Effector CD4-positive, alpha-beta T cell (primary cell): ENCODE measurements around the gene GMDS.

Experiments
- DNase-seq: peaks from one replicate; pipeline ENCODE4 v3.0.0-alpha.2; 2020

GMDS gene

GRCh38 chr6:1724124-1724523 is 521.3 kb downstream of the GMDS start:
- no peak for DNase-seq

GRCh38 chr6:1722801-1723200 is 522.6 kb downstream of the GMDS start:
- DNase-seq, result no peak

- no peak for DNase-seq
Observed at GRCh38 chr6:1720620-1721322, 524.6 kb downstream of the GMDS start.

GRCh38 chr6:1719922-1720321 is 525.5 kb downstream of the GMDS start:
- DNase-seq, result no peak

- DNase-seq, result no peak
Observed at GRCh38 chr6:1716868-1717267, 528.5 kb downstream of the GMDS start.

GRCh38 chr6:1716396-1716795 is 529.0 kb downstream of the GMDS start:
- no peak for DNase-seq

- DNase-seq, result no peak
Observed at GRCh38 chr6:1715336-1715735, 530.1 kb downstream of the GMDS start.

- no peak for DNase-seq
Observed at GRCh38 chr6:1714654-1715053, 530.8 kb downstream of the GMDS start.

GRCh38 chr6:1713016-1713600 is 532.3 kb downstream of the GMDS start:
- DNase-seq, result no peak

GRCh38 chr6:1712451-1712850 is 533.0 kb downstream of the GMDS start:
- no peak for DNase-seq

- no peak for DNase-seq
Observed at GRCh38 chr6:1711136-1711535, 534.3 kb downstream of the GMDS start.

GRCh38 chr6:1709234-1709641 is 536.2 kb downstream of the GMDS start:
- no peak for DNase-seq

GRCh38 chr6:1708820-1709219 is 536.6 kb downstream of the GMDS start:
- DNase-seq, result no peak

- DNase-seq, result no peak
Observed at GRCh38 chr6:1708122-1708521, 537.3 kb downstream of the GMDS start.

GRCh38 chr6:1705630-1706029 is 539.8 kb downstream of the GMDS start:
- DNase-seq, result no peak

GRCh38 chr6:1705183-1705582 is 540.2 kb downstream of the GMDS start:
- DNase-seq, result no peak

- DNase-seq, result no peak
Observed at GRCh38 chr6:1704711-1705110, 540.7 kb downstream of the GMDS start.

- no peak for DNase-seq
Observed at GRCh38 chr6:1703923-1704322, 541.5 kb downstream of the GMDS start.

- no peak for DNase-seq
Observed at GRCh38 chr6:1703091-1703855, 542.1 kb downstream of the GMDS start.

GRCh38 chr6:1702580-1703051 is 542.8 kb downstream of the GMDS start:
- DNase-seq, result no peak

GRCh38 chr6:1701668-1702353 is 543.6 kb downstream of the GMDS start:
- DNase-seq, result no peak

- DNase-seq, result no peak
Observed at GRCh38 chr6:1700278-1700967, 545.0 kb downstream of the GMDS start.

- DNase-seq, result no peak
Observed at GRCh38 chr6:1698527-1698926, 546.9 kb downstream of the GMDS start.
